GM18951 (cell line): Measurements from ENCODE around the gene PLCB1.

Source experiments
- POLR2A ChIP-seq: IDR thresholded peaks from 4 replicates; pipeline ENCODE4 v1.6.1; 2011; ENCODE audit warnings: mild to moderate bottlenecking; ENCODE audit not compliant: insufficient read length, insufficient read depth; ENCODE audit errors: extremely low read depth
- in situ Hi-C: fragments of 300-500 bp; cut with MboI; formaldehyde crosslinking; loops from one replicate; pipeline ENCODE4 v1.12.0; 2022; ENCODE audit warnings: low sequenced_read_pairs, mixed read lengths, inconsistent platforms; ENCODE audit not compliant: unreplicated experiment

Gene PLCB1

GRCh38 chr20:8534368-8535160 is 402.5 kb downstream of the PLCB1 start:
- in situ Hi-C loops = no loop called here
- no peak for TF ChIP-seq POLR2A

GRCh38 chr20:8535403-8536261 is 403.6 kb downstream of the PLCB1 start:
- TF ChIP-seq POLR2A = no peak
- in situ Hi-C loops = no loop called here

GRCh38 chr20:8536262-8536618 is 404.2 kb downstream of the PLCB1 start:
- in situ Hi-C loops = no loop called here
- TF ChIP-seq POLR2A = no peak

GRCh38 chr20:8540466-8540865 is 408.4 kb downstream of the PLCB1 start:
- no peak for TF ChIP-seq POLR2A
- in situ Hi-C loops = no loop called here

- TF ChIP-seq POLR2A = no peak
- in situ Hi-C loops = no loop called here
These were observed 410.0 kb downstream of the PLCB1 start for GRCh38 chr20:8542110-8542486.

- in situ Hi-C loops = no loop called here
These were observed 413.1 kb downstream of the PLCB1 start for GRCh38 chr20:8545212-8545611.

GRCh38 chr20:8547035-8547650 is 415.1 kb downstream of the PLCB1 start:
- in situ Hi-C loops = no loop called here

More at GRCh38 chr20:8545212-8545611, 413.1 kb downstream of the PLCB1 start:
- no peak for TF ChIP-seq POLR2A

GRCh38 chr20:8547968-8548588 is 416.0 kb downstream of the PLCB1 start:
- in situ Hi-C loops = no loop called here
- no peak for TF ChIP-seq POLR2A

More at GRCh38 chr20:8547035-8547650, 415.1 kb downstream of the PLCB1 start:
- no peak for TF ChIP-seq POLR2A

GRCh38 chr20:8549192-8549591 is 417.1 kb downstream of the PLCB1 start:
- no peak for TF ChIP-seq POLR2A
- in situ Hi-C loops = no loop called here

- in situ Hi-C loops = no loop called here
These were observed 425.6 kb downstream of the PLCB1 start for GRCh38 chr20:8557711-8558110.

GRCh38 chr20:8562356-8562755 is 430.3 kb downstream of the PLCB1 start:
- TF ChIP-seq POLR2A = no peak
- in situ Hi-C loops = no loop called here

More at GRCh38 chr20:8557711-8558110, 425.6 kb downstream of the PLCB1 start:
- TF ChIP-seq POLR2A = no peak

- in situ Hi-C loops = no loop called here
- no peak for TF ChIP-seq POLR2A
These were observed 436.0 kb downstream of the PLCB1 start for GRCh38 chr20:8568075-8568474.

- in situ Hi-C loops = no loop called here
- TF ChIP-seq POLR2A = no peak
These were observed 437.7 kb downstream of the PLCB1 start for GRCh38 chr20:8569766-8570165.

GRCh38 chr20:8571611-8572010 is 439.5 kb downstream of the PLCB1 start:
- no peak for TF ChIP-seq POLR2A
- in situ Hi-C loops = no loop called here
